ENCODE results near the gene BSPRY.
"Not testable (repeated sequence)": the region's sequence is repeated elsewhere in the genome, so short reads cannot be mapped to it uniquely, and the experiment has no call there.

Gene BSPRY

GRCh38 chr9:113369855-113370140 is 20.5 kb downstream of the BSPRY start:
- DNase-seq (ENCODE audit: low read depth in 1 of 2, low spot score in 1 of 2) = no peak

GRCh38 chr9:113370806-113371325 is 21.5 kb downstream of the BSPRY start:
- DNase-seq (ENCODE audit: low read depth in 1 of 2, low spot score in 1 of 2) = no peak

- DNase-seq (ENCODE audit: low read depth in 1 of 2, low spot score in 1 of 2) = no peak
Measured at GRCh38 chr9:113372059-113372458, 22.7 kb downstream of the BSPRY start.

- no peak for DNase-seq (ENCODE audit: low read depth in 1 of 2, low spot score in 1 of 2)
Measured at GRCh38 chr9:113373256-113373655, 23.9 kb downstream of the BSPRY start.

GRCh38 chr9:113373676-113374392 is 24.5 kb downstream of the BSPRY start:
- no peak for DNase-seq (ENCODE audit: low read depth in 1 of 2, low spot score in 1 of 2)

- no peak for DNase-seq (ENCODE audit: low read depth in 1 of 2, low spot score in 1 of 2)
Measured at GRCh38 chr9:113375057-113376023, 26.0 kb downstream of the BSPRY start.

- peak; percentile 49 to 68 for DNase-seq (ENCODE audit: low read depth in 1 of 2, low spot score in 1 of 2)
Measured at GRCh38 chr9:113376634-113377567, 27.6 kb downstream of the BSPRY start, which contains the start of gene HDHD3. TSS of gene HDHD3 (minus strand) at chr9:113376986. CDS start at chr9:113374354, 2,632 bp downstream.

GRCh38 chr9:113379094-113379828 is 29.9 kb downstream of the BSPRY start:
- DNase-seq (ENCODE audit: low read depth in 1 of 2, low spot score in 1 of 2) = not testable (repeated sequence)

GRCh38 chr9:113379829-113380210 is 30.5 kb downstream of the BSPRY start:
- not testable (repeated sequence) for DNase-seq (ENCODE audit: low read depth in 1 of 2, low spot score in 1 of 2)

- DNase-seq (ENCODE audit: low read depth in 1 of 2, low spot score in 1 of 2) = no peak
Measured at GRCh38 chr9:113380869-113381378, 31.6 kb downstream of the BSPRY start.

GRCh38 chr9:113381441-113381840 is 32.1 kb downstream of the BSPRY start:
- not testable (repeated sequence) for DNase-seq (ENCODE audit: low read depth in 1 of 2, low spot score in 1 of 2)

- DNase-seq (ENCODE audit: low read depth in 1 of 2, low spot score in 1 of 2) = no peak
Measured at GRCh38 chr9:113381909-113382411, 32.6 kb downstream of the BSPRY start.

GRCh38 chr9:113386571-113387393 is 37.4 kb downstream of the BSPRY start:
- DNase-seq (ENCODE audit: low read depth in 1 of 2, low spot score in 1 of 2) = no peak

- DNase-seq (ENCODE audit: low read depth in 1 of 2, low spot score in 1 of 2) = no peak
Measured at GRCh38 chr9:113387560-113388230, 38.4 kb downstream of the BSPRY start.

GRCh38 chr9:113388833-113389232 is 39.5 kb downstream of the BSPRY start:
- no peak for DNase-seq (ENCODE audit: low read depth in 1 of 2, low spot score in 1 of 2)

- DNase-seq (ENCODE audit: low read depth in 1 of 2, low spot score in 1 of 2) = no peak
Measured at GRCh38 chr9:113389451-113389850, 40.1 kb downstream of the BSPRY start.

- DNase-seq (ENCODE audit: low read depth in 1 of 2, low spot score in 1 of 2) = no peak
Measured at GRCh38 chr9:113390192-113390960, 41.0 kb downstream of the BSPRY start.

- DNase-seq (ENCODE audit: low read depth in 1 of 2, low spot score in 1 of 2) = no peak
Measured at GRCh38 chr9:113391917-113392316, 42.6 kb downstream of the BSPRY start.

Data from stimulated activated CD4-positive, alpha-beta T cell treated with anti-CD3 and anti-CD28 coated beads, Interleukin-15, amount 100 ng/mL, for 1 hour (primary cell).